SK-N-SH treated with all-trans-retinoic acid at 6 μM for 48 hours (cell line): ENCODE measurements around the gene OTOG.

ENCODE experiments used
- CREB5 ChIP-seq: fragments of 250-450 bp; sonication (Bioruptor Pico); IDR thresholded peaks from 2 replicates; pipeline ENCODE4 v1.5.1; 2020; ENCODE audit warnings: low read depth, mild to moderate bottlenecking, moderate library complexity
- POU6F1 ChIP-seq: fragments of 250-450 bp; sonication (Bioruptor Pico); IDR thresholded peaks from 2 replicates; pipeline ENCODE4 v1.8.0; 2021; ENCODE audit warnings: low read depth, mild to moderate bottlenecking, moderate library complexity, borderline replicate concordance

- no peak for TF ChIP-seq CREB5 (CRISPR knock-in tag)
- TF ChIP-seq POU6F1 (CRISPR knock-in tag): no peak
These were observed 24.4 kb upstream of the OTOG start for GRCh38 chr11:17522655-17523054.
